ENCODE results near the gene SUGP2.

The SUGP2 gene

DNA sequence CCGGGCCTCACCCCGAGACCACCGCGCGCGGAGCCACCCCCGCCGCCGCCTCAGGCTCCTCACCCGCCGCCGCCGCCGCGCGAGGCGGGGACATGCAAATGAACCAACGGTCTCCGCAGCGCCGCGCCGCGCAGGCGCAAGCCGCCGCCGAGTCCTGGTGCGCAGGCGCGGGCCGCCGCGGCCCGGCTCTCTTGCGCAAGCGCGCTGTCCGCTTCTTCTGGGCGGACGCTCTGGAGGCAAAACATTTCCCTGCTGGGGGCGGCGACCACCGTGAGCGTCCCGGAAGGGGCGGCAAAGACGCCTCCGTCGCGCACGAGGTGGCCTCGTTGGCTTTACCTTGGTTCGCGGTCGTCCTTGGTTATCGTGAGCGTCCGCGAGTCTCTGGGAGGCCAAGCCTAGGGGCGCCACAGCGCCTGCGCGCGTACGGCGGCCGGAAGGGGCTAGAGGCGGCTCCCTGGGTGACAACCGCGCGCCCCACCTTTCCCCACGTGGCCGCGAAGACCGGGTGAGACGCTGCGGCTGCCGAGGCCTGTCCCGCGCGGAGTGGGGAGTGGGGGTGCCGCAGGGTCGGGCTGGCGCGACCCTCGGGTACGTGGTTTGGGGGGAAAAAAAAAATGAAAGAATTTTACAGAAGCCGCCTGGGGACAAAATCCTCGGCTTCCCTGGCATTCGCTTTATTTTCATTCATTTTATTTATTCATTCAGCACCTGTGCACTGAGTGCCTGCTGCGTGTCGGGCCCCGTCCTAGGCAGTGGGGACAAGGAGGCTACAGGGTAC is at the start of gene SUGP2, which contains the start of gene ARMC6:
Gene SUGP2, minus strand, starts transcription at position 92 of the 778 bp plus-strand sequence. CDS start 2,446 bp downstream, outside the sequence.
Gene ARMC6, plus strand, starts transcription at position 178 of the 778 bp plus-strand sequence. CDS start 607 bp downstream, outside the sequence.
- Mint-ChIP-seq H3K27me3 (no peaks in the 10 kb centered on the region), H3K27ac (peak within 1 kb of the TSS; percentile 67), H3K9me3 (no peaks in the 10 kb centered on the region), H3K4me3 (peak within 1 kb of the TSS; percentile 83), H3K4me1 (peaks cover 28% of the 10 kb centered on the region), H3K36me3 (peaks cover 11% of the 10 kb centered on the region)
- ATAC-seq: peak; percentile 94

GRCh38 chr19:19081642-19082151 is 48.4 kb upstream of the SUGP2 start:
- Mint-ChIP-seq H3K27ac (peak overlapping the region; percentile 44), H3K4me3 (no peak overlapping the region), H3K36me3 (peaks cover 36% of the 10 kb centered on the region), H3K9me3 (no peaks in the 10 kb centered on the region), H3K4me1 (peaks cover 52% of the 10 kb centered on the region), H3K27me3 (no peaks in the 10 kb centered on the region)
- no peak for ATAC-seq

DNA sequence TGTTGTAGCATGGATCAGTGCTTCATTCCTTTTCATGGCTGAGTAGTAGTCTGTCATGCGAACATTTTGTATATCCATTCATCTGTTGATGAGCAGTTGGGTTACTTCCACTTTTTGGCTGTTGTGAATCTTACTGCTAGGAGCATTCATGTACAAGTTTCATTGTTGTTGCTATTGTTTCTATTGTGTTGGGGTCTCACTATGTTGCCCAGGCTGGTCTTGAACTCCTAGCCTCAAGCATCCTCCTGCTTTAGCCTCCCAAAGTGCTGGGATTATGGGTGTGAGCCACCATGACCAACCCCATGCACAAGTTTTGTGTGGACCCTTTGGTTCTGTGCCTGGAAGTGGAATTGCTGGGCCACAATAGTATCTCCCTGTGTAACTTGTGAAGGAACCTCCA is 46.3 kb upstream of the SUGP2 start:
- H3K9me3 Mint-ChIP-seq: no peaks in the 10 kb centered on the region
- no peak overlapping the region for H3K4me3 Mint-ChIP-seq
- ATAC-seq: no peak
- no peak overlapping the region for H3K27ac Mint-ChIP-seq
- peaks cover 58% of the 10 kb centered on the region for H3K4me1 Mint-ChIP-seq
- H3K36me3 Mint-ChIP-seq: peaks cover 37% of the 10 kb centered on the region
- no peaks in the 10 kb centered on the region for H3K27me3 Mint-ChIP-seq

- ATAC-seq: no peak
- H3K36me3 Mint-ChIP-seq: peaks cover 32% of the 10 kb centered on the region
- H3K4me1 Mint-ChIP-seq: peaks cover 58% of the 10 kb centered on the region
- no peak overlapping the region for H3K27ac Mint-ChIP-seq
- no peak overlapping the region for H3K4me3 Mint-ChIP-seq
- H3K27me3 Mint-ChIP-seq: no peaks in the 10 kb centered on the region
- H3K9me3 Mint-ChIP-seq: no peaks in the 10 kb centered on the region
Observed at GRCh38 chr19:19078801-19079200, 45.5 kb upstream of the SUGP2 start.

- Mint-ChIP-seq H3K4me1 (peaks cover 62% of the 10 kb centered on the region), H3K36me3 (peaks cover 34% of the 10 kb centered on the region), H3K27me3 (no peaks in the 10 kb centered on the region), H3K9me3 (no peaks in the 10 kb centered on the region), H3K27ac (no peak overlapping the region), H3K4me3 (no peak overlapping the region)
- ATAC-seq: no peak
Observed at GRCh38 chr19:19077103-19077502, 43.8 kb upstream of the SUGP2 start.

GRCh38 chr19:19076476-19076875 is 43.2 kb upstream of the SUGP2 start:
- Mint-ChIP-seq H3K27ac (no peak overlapping the region), H3K36me3 (peaks cover 34% of the 10 kb centered on the region), H3K4me1 (peaks cover 56% of the 10 kb centered on the region), H3K4me3 (no peak overlapping the region), H3K9me3 (no peaks in the 10 kb centered on the region), H3K27me3 (no peaks in the 10 kb centered on the region)
- ATAC-seq: no peak

DNA sequence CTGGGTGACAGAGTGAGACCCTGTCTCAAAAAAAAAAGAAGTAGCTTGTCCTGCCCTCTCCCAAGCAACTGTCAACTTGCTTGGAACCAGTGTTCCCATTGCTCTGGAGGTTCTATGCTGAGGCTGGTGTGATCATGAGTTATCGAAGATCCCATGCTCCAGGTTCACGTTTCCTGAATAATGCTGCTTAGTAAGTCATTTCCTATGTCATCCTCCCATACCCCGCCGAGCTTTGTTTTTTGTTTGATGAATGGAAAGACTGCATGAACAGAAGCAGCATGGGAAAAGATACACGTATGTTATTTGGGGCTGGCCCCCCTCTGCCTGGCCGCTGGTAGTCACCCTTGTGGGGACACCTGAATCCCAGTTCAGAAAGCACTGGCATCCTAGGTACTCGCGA is 41.8 kb upstream of the SUGP2 start:
- no peak for ATAC-seq
- Mint-ChIP-seq H3K9me3 (no peaks in the 10 kb centered on the region), H3K4me3 (no peak overlapping the region), H3K27me3 (no peaks in the 10 kb centered on the region), H3K27ac (no peak overlapping the region), H3K36me3 (peaks cover 34% of the 10 kb centered on the region), H3K4me1 (peaks cover 64% of the 10 kb centered on the region)

DNA sequence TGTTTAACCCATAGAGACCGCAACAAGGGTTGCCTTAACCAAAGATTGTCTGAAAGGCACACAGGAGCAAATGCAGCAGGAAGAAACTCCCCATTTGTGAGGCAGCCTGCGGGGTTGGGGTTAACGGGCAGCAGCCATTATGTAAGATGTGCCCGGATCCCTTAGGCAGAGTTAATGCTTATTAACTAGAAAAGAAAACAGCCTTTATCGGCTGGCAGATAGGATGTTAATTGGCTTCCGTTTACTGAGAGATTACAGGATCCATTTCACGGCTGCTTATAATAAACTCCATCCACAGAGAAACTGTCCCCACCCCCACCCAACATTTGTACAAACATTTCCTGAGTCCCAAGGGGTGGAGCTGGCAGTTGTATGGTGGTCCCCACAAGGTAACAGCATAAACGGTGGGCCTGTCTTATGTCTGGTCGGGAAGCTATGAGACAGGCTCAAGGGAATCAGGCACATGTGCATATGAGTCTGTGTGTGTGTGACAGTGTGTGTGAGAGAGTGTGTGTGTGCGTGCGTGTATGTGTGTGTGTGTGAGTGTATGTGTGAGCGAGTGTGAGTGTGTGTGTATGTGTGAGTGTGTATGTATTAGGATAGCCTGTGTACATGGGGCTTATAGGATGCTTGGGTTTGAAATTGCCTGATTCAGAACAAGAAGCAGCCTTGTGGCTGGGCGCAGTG is 41.0 kb upstream of the SUGP2 start:
- no peak overlapping the region for H3K27ac Mint-ChIP-seq
- H3K36me3 Mint-ChIP-seq: peaks cover 31% of the 10 kb centered on the region

DNA sequence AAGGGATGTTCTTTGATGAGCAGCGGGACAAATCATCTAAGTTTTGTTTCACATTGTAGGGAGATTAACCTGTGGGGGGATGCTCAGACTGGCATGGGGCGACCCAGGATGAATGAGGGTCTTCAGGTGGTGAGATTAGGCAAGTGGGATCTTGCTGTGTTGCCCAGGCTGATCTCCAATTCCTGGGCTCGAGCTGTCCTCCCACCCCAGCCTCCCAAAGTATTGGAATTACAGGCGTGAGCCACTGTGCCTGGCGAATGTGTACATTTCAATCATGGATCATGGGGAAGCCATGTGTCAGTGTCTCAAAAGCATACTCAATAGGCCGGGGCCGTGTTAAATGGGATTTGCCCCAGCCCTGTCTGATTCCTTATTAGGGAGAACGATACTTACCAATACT is 38.6 kb upstream of the SUGP2 start:
- Mint-ChIP-seq H3K4me3 (no peak overlapping the region), H3K27me3 (no peaks in the 10 kb centered on the region), H3K27ac (no peak overlapping the region), H3K36me3 (peaks cover 11% of the 10 kb centered on the region), H3K4me1 (peaks cover 62% of the 10 kb centered on the region), H3K9me3 (no peaks in the 10 kb centered on the region)
- no peak for ATAC-seq

More for the DNA sequence above, 41.0 kb upstream of the SUGP2 start:
- no peak overlapping the region for H3K4me3 Mint-ChIP-seq
- no peaks in the 10 kb centered on the region for H3K9me3 Mint-ChIP-seq
- peaks cover 64% of the 10 kb centered on the region for H3K4me1 Mint-ChIP-seq
- H3K27me3 Mint-ChIP-seq: no peaks in the 10 kb centered on the region
- no peak for ATAC-seq

GRCh38 chr19:19068659-19069654 is 35.6 kb upstream of the SUGP2 start:
- Mint-ChIP-seq H3K9me3 (no peaks in the 10 kb centered on the region), H3K27me3 (no peaks in the 10 kb centered on the region), H3K27ac (peak overlapping the region; percentile 77), H3K4me3 (peak overlapping the region; percentile 53), H3K36me3 (peaks cover 8% of the 10 kb centered on the region), H3K4me1 (peaks cover 69% of the 10 kb centered on the region)
- ATAC-seq: peak; percentile 53

- H3K4me3 Mint-ChIP-seq: peak overlapping the region; percentile 26
- H3K4me1 Mint-ChIP-seq: peaks cover 67% of the 10 kb centered on the region
Observed at GRCh38 chr19:19067276-19068072, 34.2 kb upstream of the SUGP2 start.

DNA sequence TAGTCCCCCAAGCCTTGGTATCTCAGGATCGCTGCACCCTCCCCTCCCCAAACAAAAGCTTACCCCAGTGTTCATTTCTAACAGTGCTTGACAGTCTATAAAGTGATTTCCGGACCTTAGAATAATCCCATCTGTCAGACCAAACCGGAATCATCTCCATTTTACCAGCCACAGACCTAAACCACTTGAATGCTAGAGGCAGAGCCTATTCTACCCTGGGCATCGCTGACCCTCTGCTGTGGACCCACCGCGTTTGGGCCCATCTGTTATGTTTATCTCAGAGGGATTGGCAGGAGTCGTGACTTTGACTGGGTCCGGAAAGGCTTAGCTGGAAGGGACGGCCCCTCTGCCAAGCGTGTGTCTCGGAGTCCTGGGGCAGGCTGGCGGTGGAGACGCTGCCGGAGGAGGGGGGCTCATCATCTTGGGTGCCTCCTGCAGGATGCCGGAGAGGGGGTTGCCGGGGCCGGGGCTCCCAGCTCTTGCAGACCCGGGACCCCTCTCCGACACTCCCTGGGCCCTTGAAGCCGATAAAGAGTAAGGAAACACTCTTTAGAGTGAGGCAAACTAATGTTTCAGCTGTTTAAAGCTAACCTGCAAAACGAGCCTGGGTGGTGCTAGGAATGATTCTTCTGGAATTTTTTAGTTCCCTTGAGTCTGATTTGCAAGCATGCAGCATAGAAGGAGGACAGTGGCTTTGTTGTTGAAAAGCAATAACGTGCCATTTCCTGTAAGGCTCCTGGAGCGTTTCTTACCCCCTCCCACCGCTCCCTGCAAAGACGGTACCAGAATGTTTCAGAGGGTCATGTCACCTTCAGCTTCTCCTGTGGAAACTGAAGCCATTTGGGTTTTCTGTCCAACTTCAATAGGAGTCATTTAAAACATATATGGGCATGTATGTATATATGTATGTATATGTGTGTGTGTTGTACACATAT is 31.8 kb upstream of the SUGP2 start:
- Mint-ChIP-seq H3K4me3 (peak overlapping the region; percentile 96), H3K27ac (peak overlapping the region; percentile 84), H3K4me1 (peaks cover 60% of the 10 kb centered on the region), H3K27me3 (no peaks in the 10 kb centered on the region), H3K9me3 (no peaks in the 10 kb centered on the region), H3K36me3 (peaks cover 3% of the 10 kb centered on the region)
- no peak for ATAC-seq

More at GRCh38 chr19:19067276-19068072, 34.2 kb upstream of the SUGP2 start:
- Mint-ChIP-seq H3K27me3 (no peaks in the 10 kb centered on the region), H3K36me3 (no peaks in the 10 kb centered on the region), H3K9me3 (no peaks in the 10 kb centered on the region), H3K27ac (peak overlapping the region; percentile 77)
- ATAC-seq: no peak

- no peak for ATAC-seq
- Mint-ChIP-seq H3K4me3 (peak overlapping the region; percentile 96), H3K36me3 (peaks cover 11% of the 10 kb centered on the region)
Observed at GRCh38 chr19:19064098-19064722, 30.9 kb upstream of the SUGP2 start.

More at GRCh38 chr19:19064098-19064722, 30.9 kb upstream of the SUGP2 start:
- Mint-ChIP-seq H3K27ac (peak overlapping the region; percentile 84), H3K4me1 (peaks cover 58% of the 10 kb centered on the region), H3K27me3 (no peaks in the 10 kb centered on the region), H3K9me3 (no peaks in the 10 kb centered on the region)

Data from stimulated activated memory B cell treated with anti-CD40 and anti-IgM and Interleukin-4, amounts not matched to agents 10 μg/mL and 1 μg/mL and 100 μg/mL, for 72 hours (primary cell).